Activated CD8-positive, alpha-beta memory T cell treated with anti-CD3 and anti-CD28 coated beads, Interleukin-2, amount 50 U/mL, for 24 hours (primary cell): ENCODE measurements around the gene CNNM3.
"Not testable (repeated sequence)": the region's sequence is repeated elsewhere in the genome, so short reads cannot be mapped to it uniquely, and the experiment has no call there.

Experiments used
- DNase-seq: peaks from one replicate; pipeline ENCODE4 v3.0.0-alpha.2; 2020; ENCODE audit errors: extremely low read depth

The CNNM3 gene

DNA sequence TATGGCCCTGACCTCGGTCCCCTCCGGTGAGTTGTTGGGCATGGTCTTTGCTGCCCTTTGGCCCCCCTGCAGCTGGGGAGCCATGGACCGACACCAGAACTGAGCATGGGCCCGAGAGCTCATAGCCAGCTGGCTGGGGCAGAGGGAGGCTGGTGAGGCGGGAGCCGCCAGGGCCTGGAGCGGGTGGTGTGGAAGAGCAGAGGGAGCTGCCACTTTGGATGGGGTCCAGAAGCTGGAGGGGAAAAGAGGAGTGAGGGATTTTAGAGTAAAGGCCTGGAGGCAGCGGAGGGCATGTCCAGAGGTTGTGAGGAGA lies 16.5 kb upstream of the CNNM3 start:
- DNase-seq, result no peak

DNA sequence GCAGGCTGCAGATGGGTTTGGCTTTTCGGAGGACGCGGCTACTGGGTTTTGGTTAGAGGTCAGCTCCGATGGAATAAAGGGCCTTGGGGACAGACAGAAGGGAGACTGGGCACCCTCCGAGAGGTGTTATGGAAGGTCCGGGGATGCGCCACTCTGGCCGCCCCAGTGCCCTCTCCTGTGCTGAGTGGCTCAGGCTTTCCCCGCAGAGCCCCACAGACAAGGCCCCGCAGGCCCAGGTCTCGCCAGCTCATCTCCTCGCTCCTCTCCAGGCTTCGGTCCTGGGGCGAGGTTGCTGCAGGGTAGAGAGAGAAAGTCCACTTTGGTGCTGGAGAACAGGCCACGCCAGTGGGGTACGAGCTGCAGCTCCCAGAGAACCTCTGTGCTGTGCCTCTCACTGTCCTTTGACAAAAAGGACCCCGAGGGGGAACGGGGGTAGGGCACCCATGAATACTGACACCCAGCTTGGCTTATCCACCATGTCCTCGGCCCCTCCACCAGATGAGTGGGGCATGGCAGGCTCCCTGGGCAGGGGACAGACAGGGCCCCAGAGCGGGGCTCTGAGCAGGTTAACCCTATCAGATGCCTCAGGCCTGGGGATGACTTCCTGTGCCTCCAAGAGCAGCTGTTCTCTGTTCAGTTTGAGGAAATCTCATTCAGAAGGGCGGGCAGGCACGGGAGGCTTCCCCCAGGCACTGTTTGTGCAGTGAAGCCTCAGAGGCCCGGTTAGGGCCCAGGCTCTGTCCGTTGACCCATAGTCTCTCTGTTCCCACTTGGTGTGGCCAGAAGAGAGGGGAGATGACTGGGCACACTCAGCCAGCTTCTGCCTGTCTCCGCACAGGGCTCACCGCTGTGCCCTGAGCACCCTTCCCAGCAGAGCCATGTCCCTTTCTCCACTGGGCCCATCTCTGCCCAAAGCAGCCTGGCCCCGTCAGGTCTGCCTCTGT lies 15.7 kb upstream of the CNNM3 start:
- DNase-seq, result no peak

GRCh38 chr2:96801005-96801785 lies 14.9 kb upstream of the CNNM3 start:
- DNase-seq, result peak; percentile 51

DNA sequence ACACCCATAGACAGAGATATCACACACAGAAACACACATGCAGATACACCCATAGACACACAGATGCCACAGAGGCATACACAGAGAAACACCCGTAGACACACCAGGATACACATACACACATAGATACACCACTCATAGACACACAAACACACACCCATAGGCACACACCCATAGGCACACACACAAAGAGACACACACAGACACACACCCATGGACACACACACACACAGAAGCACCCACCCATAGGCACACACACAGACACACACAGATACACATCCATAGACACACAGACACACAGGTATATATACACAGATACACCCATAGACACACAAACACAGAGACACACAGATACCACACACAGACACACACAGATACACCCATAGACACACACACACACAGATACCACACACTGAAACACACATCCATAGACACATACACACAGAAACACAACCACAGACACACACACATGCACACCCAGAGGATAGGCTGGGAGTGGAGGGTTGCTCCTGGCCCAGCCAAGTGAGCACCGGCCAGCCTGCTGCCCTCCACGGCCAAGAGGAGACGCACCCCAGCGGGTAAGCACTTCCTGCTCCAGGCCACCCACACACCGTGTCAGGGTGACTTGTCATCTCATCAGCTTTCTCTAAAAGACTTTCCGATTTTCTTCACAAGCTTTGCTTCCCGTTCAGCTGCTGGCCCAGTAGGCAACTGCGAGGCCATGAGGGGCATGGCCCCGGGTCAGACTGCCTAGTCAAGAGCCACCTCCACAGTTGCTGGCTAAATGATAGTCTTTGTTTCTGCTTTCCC lies 14.1 kb upstream of the CNNM3 start:
- DNase-seq, result no peak

- DNase-seq, result no peak
Measured at GRCh38 chr2:96802721-96803120, 13.3 kb upstream of the CNNM3 start.

GRCh38 chr2:96804986-96805385 lies 11.1 kb upstream of the CNNM3 start:
- DNase-seq, result no peak

DNA sequence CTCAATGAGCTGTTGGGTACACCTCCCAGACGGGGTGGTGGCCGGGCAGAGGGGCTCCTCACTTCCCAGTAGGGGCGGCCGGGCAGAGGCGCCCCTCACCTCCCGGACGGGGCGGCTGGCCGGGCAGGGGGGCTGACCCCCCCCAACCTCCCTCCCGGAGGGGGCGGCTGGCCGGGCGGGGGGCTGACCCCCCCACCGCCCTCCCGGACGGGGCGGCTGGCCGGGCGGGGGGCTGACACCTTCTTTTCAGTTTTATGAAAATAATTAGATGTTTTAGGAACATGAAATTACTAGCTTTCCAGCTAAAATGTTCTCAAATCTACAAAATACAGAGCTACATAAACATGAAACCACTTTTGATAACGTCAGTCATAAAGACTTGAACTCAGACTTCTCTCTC lies 10.1 kb upstream of the CNNM3 start:
- DNase-seq, result not testable (repeated sequence)

- DNase-seq, result no peak
Measured at GRCh38 chr2:96806468-96807126, 9.5 kb upstream of the CNNM3 start.

GRCh38 chr2:96807127-96807471 lies 9.0 kb upstream of the CNNM3 start:
- no peak for DNase-seq

GRCh38 chr2:96808176-96808837 lies 7.8 kb upstream of the CNNM3 start:
- DNase-seq, result no peak

DNA sequence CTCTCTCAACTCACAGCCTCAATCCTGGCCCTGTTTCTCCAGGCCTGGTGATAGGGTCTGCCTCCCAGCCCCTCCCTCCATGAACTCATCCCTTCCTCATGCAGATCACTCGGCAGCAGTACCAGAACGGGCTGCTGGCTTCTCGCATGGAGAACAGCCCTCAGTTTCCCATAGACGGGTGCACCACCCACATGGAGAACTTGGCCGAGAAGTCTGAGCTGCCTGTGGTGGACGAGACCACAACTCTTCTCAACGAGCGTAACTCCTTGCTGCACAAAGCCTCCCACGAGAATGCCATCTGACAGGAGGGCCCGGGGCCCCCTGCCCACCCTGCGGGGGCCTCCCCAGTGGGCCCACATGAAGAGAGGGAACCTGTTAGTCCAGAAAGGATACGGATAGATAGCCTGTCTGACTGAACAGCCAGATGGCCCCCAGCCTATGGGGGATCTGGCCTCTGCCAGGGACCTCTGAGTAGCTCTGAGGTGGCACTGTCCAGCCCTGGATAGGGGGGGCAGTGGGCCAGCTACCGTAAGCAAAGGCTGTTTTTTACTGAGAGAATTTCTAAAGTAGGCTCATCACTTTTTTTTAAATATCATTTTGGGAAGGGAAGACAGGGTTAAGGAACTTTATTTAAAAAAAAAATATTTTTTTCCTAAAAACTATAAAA lies 6.7 kb upstream of the CNNM3 start:
- DNase-seq, result no peak

DNA sequence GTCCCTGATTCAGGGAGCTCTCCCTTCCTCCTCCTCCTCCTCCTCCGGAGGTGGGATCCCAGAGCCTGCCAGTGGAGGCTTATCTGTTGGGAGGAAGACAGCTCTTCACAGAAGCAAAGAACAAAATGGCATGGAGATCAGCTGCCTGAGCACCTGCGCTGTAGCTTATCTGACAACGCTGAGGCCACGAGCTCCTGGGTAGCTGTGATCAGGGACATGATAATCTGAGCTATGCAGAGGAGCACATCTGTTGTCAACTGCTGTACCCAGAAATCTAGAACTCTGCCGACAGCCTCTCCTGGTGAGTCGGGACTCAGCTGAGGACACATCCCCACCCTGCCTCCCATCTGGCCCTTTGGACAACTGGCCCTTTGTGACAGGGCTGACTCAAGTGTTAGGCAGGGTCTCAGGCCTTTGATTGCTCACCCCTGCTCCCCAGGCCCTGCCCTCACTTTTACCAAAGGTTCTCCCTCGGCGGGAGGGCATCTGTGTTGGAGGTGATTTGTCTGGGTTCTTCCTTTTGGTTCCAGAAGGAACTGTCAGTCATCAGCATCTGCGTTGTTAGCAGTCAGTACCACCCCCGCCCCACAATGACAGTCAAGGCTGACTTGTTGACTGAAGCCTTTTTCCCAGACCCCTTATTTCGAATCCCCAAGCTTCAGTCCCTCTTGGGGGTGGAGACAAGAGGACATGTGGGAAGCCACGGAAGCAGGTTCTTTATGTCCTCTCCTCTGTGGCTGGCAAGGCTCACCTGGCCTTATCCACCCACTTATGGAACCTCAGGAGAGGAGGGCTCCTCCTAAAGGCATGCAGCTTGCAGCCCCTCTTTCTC lies 5.9 kb upstream of the CNNM3 start:
- no peak for DNase-seq

DNA sequence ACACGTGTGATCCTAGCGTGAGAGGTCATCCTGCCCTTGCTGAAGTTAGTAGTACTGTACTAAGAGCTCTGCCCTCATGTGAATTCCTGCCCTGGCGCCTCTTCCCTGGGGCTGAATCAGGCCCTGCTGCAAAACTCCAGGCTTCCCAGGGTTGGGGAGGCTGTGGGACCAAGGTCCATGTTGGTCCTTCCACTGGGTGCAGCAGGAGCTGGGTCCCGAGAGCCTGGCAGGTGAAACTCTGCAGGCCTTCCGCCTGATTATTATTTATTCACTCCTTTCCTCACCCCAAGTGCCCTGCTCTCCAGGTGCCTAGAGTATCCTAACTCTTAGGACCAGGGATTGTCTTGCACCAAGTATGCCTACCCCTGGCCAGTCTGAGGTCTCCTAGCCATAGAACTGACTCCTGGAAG lies 5.3 kb upstream of the CNNM3 start:
- DNase-seq, result no peak

DNA sequence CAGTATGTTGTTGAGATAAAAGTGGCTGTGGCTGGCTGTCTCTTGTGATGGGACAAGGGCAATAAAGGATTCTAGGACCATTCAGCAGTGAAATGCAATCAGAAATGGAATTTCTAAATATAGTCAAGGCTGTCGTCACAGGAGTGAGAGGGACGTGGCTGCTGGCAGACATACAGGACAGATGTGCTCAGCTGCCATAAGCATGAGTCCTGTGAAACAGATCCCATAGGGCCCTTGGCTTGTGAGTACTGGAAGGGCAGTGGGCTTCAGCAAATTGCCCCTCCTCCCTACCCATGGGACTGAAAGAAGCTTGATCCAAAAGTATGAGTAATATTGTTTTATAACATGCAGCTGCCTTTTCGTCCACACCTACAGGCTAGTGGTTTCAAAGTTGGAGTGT lies 4.2 kb upstream of the CNNM3 start:
- no peak for DNase-seq

- DNase-seq, result no peak
Measured at GRCh38 chr2:96813656-96814055, 2.4 kb upstream of the CNNM3 start.

DNA sequence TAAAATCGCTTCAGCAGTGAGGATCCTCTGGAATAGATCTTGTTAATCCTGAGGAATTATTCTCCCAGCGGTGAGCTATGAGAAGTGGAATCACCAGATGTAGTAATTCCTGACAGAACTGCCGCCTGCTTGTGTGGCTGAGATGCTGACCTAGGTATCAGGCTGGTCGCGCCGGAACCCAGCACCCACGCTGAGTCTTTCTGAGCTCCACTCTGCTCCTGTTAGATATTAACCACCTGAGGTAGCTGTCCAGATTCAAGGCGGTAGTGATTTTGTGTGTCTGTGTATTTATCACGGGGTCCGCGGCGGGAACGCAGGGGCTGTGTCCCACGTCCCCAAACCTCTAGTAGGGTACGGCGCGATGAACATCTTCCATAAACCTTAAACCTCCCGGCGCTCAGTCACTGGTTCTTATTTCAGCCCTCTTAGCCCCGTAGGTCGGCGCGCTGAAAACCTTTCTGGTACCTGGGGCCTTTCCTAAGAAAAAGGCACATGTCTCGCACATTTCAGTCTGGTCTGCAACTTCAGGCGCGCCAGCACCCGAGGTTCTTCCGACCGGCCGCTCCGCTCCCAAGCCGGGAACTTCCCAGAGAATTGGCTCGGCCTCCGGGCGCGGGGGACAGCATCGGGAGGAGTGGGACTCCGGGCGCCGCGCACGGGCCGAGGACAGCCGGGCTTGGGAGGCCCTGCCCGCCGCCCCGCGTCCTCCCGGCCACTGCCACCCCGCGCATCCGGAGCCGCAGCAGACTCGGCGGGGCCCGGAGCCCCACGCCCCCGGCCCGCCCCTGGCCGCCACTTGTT lies 542 bp upstream of the CNNM3 start:
- no peak for DNase-seq

GRCh38 chr2:96816836-96817702 lies 1.0 kb downstream of the CNNM3 start:
- no peak for DNase-seq

- DNase-seq, result no peak
Measured at GRCh38 chr2:96817882-96818281, 1.8 kb downstream of the CNNM3 start.
